T-cell (primary cell): ENCODE data around the gene SELENOM. TPM values are rescaled to one million over a fixed set of nuclear protein-coding genes. Genes with fewer than 3 reads are reported as not detected.

ENCODE experiments used
- ATAC-seq, 4 experiments: fragments of 200-7000 bp in 3 of 4; fragments of 150-1000 bp in 1 of 4; cut with Tn5 transposase; replicated peaks in 1 of 4; 1 replicate in 3 of 4; 2 replicates in 1 of 4; pipeline ENCODE4 v1.10.0; 2021; ENCODE audit warnings: moderate library complexity in 3 of 4, mild to moderate bottlenecking in 2 of 4, moderate number of reproducible peaks in 1 of 4
- CTCF ChIA-PET, 2 donors: fragments of 300-600 bp; sonication (Branson Sonifier 250); formaldehyde crosslinking; loops; one replicate each; lab custom pipeline; 2022; ENCODE audit warnings: antibody characterized with exemption in 2 of 2; lab: Charles Lee
- POLR2A ChIA-PET, 2 donors: fragments of 300-600 bp; sonication (Branson Sonifier 250); formaldehyde crosslinking; loops; one replicate each; lab custom pipeline; 2022; ENCODE audit warnings: antibody characterized with exemption in 2 of 2; lab: Charles Lee
- DNase-seq, 35 experiments: peaks; one replicate each; pipeline versions ENCODE4 v3.0.0 to v3.0.0-alpha.2; 2013 to 2023
- H3K27ac ChIP-seq: one replicate; pipeline ENCODE4 v1.5.1; 2013; ENCODE audit warnings: low read length
- H3K27me3 ChIP-seq, 2 experiments: replicated peaks in 1 of 2; 1 replicate in 1 of 2; 2 replicates in 1 of 2; pipeline versions ENCODE4 v1.6.1 to v1.7.0; 2013; ENCODE audit warnings: low read length in 1 of 2, mixed read lengths in 1 of 2; ENCODE audit not compliant: control insufficient read depth in 2 of 2, insufficient read depth in 2 of 2; ENCODE audit errors: extremely low read depth in 1 of 2
- H3K36me3 ChIP-seq, 2 donors: 1 replicate in 1 of 2; 2 replicates in 1 of 2; pipeline versions ENCODE4 v1.6.1 to v1.7.0; 2013; ENCODE audit warnings: low read length in 1 of 2; ENCODE audit not compliant: control insufficient read depth in 2 of 2, insufficient read depth in 1 of 2; ENCODE audit errors: extremely low read depth in 1 of 2
- H3K4me1 ChIP-seq, 2 experiments: 1 replicate in 1 of 2; 2 replicates in 1 of 2; pipeline versions ENCODE4 v1.6.1 to v1.7.0; 2013; ENCODE audit warnings: low read length in 2 of 2, mixed read lengths in 1 of 2; ENCODE audit not compliant: insufficient read depth in 2 of 2, control insufficient read depth in 1 of 2; ENCODE audit errors: extremely low read depth in 1 of 2
- H3K4me3 ChIP-seq, 2 donors: 1 replicate in 1 of 2; 2 replicates in 1 of 2; pipeline versions ENCODE4 v1.5.1 to v1.7.0; 2013; ENCODE audit warnings: mild to moderate bottlenecking in 2 of 2, low read length in 1 of 2, moderate library complexity in 1 of 2; ENCODE audit not compliant: control insufficient read depth in 1 of 2; ENCODE audit errors: extremely low read depth in 1 of 2
- H3K9me3 ChIP-seq: 2 replicates; pipeline ENCODE4 v1.7.0; 2013
- H3K27ac Mint-ChIP-seq, 2 donors: one replicate each; pipeline ENCODE4 v1.8.0; 2020 to 2021; ENCODE audit warnings: mild to moderate bottlenecking in 2 of 2, mixed read lengths in 2 of 2
- H3K27me3 Mint-ChIP-seq, 2 donors: one replicate each; pipeline ENCODE4 v1.8.0; 2021 to 2022; ENCODE audit warnings: mixed read lengths in 2 of 2
- H3K36me3 Mint-ChIP-seq: one replicate; pipeline ENCODE4 v1.8.0; 2021; ENCODE audit warnings: mixed read lengths
- H3K4me1 Mint-ChIP-seq, 3 donors: one replicate each; pipeline ENCODE4 v1.8.0; 2020 to 2022; ENCODE audit warnings: mixed read lengths in 3 of 3, mild to moderate bottlenecking in 1 of 3
- H3K4me3 Mint-ChIP-seq, 3 donors: one replicate each; pipeline ENCODE4 v1.8.0; 2020 to 2022; ENCODE audit warnings: mild to moderate bottlenecking in 3 of 3, mixed read lengths in 3 of 3, moderate library complexity in 3 of 3
- H3K9me3 Mint-ChIP-seq, 3 donors: one replicate each; pipeline ENCODE4 v1.8.0; 2020 to 2022; ENCODE audit warnings: mixed read lengths in 3 of 3
- WGBS: methylation state at CpG from one replicate; pipeline ENCODE4 v1.1.5; 2013; ENCODE audit warnings: missing lambda C conversion rate; ENCODE audit not compliant: insufficient coverage; 5-methylcytosine and 5-hydroxymethylcytosine counted together
- total RNA-seq, 35 experiments: library from RNA in 6 of 35; stranded (reverse) in 6 of 35; fragments of 120-200 nt in 1 of 35; gene quantifications; one replicate each; pipeline versions ENCODE4 v1.2.1 to v1.2.4 and lab custom pipeline; 2013 to 2026

Gene SELENOM
- total RNA-seq, 5 donors from 2014 or later (not counting 1 experiment from before 2014, with no cell fraction given) = 46.4 to 67.8 (median 53.7) TPM

DNA sequence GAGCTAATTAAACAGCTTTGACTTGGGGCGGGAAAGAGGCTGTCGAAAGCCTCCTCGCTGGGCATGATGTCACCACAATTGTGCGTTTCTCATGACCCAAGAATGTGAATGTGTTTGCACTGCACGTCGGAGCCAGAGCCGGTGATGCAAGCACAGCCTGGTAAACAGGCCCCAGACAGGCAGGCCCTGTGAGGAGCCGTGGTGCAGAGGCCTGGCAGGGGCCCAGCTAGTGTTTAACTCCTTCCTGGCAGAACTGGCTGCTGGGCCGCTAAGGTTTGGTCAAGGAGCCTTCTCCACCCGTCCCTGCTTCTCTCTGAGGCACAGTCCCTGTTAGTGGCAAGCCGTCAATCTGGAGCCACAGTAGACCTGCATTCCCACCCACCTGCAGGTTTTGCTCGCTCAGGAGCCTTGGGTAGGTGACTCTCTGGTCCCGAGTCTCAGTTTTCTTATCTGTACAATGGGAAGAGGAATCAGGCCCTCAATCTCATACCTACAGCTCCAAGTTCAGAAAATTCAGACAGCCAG, 51.7 kb downstream of the SELENOM start:
- Mint-ChIP-seq H3K9me3 (no peaks in the 10 kb centered on the region), H3K27ac (no peak overlapping the region), H3K36me3 (no peaks in the 10 kb centered on the region), H3K27me3 (no peaks in the 10 kb centered on the region), H3K4me1 (no peaks in the 10 kb centered on the region), H3K4me3 (no peak overlapping the region)
- no peak overlapping the region for H3K4me3 ChIP-seq
- no peaks in the 10 kb centered on the region for H3K4me1 ChIP-seq
- 91% methylated on average over 10 of the region's 13 CpGs for WGBS
- ATAC-seq (no peak), DNase-seq (no peak)
- no peaks in the 10 kb centered on the region for H3K9me3 ChIP-seq
- no peak overlapping the region for H3K27ac ChIP-seq
- no peaks in the 10 kb centered on the region for H3K36me3 ChIP-seq
- H3K27me3 ChIP-seq = peaks cover 0 to 2% of the 10 kb centered on the region in 2 experiments
- CTCF ChIA-PET = no interaction called here
- POLR2A ChIA-PET = no interaction called here

- ATAC-seq (no peak), DNase-seq (no peak)
- Histone ChIP-seq H3K27me3 (peaks cover 0 to 2% of the 10 kb centered on the region in 2 experiments), H3K9me3 (no peaks in the 10 kb centered on the region), H3K4me3 (no peak overlapping the region), H3K27ac (no peak overlapping the region), H3K4me1 (no peaks in the 10 kb centered on the region), H3K36me3 (no peaks in the 10 kb centered on the region)
- H3K4me3 Mint-ChIP-seq = no peak overlapping the region
- POLR2A ChIA-PET = no interaction called here
- CTCF ChIA-PET = no interaction called here
- H3K4me1 Mint-ChIP-seq = no peaks in the 10 kb centered on the region
- no peaks in the 10 kb centered on the region for H3K9me3 Mint-ChIP-seq
- no peaks in the 10 kb centered on the region for H3K27me3 Mint-ChIP-seq
- no peaks in the 10 kb centered on the region for H3K36me3 Mint-ChIP-seq
- WGBS = 57% methylated on average over 1 of the region's 5 CpGs
- H3K27ac Mint-ChIP-seq = no peak overlapping the region
Observed at GRCh38 chr22:31055117-31055634, 52.2 kb downstream of the SELENOM start.

Other genes with a start within 250 kb of the SELENOM start
- gene MORC2, start 138.8 kb downstream of the SELENOM start, total RNA-seq = 10 to 100 TPM; 33.6 to 49.1 (median 45.4) TPM
- gene TUG1, start 138.3 kb downstream of the SELENOM start, total RNA-seq = 100 to 1,000 TPM in 2 of 5 donors, 10 to 100 TPM in 3; 92.6 to 115 (median 94.8) TPM
- gene SMTN, start 26.2 kb downstream of the SELENOM start, total RNA-seq = 10 to 100 TPM in 1 of 5 donors, 1 to 10 TPM in 4; 2.6 to 10.1 (median 3.8) TPM
- gene INPP5J, start 15.4 kb upstream of the SELENOM start, total RNA-seq = 1 to 10 TPM in 1 of 5 donors, under 1 TPM in 4; 0.23 to 1.1 (median 0.35) TPM
- gene PLA2G3, start 32.9 kb upstream of the SELENOM start, total RNA-seq = not detected
- 10 to 100 TPM; 12.2 to 29.8 (median 25.9) TPM for gene RNF185, start 52.6 kb upstream of the SELENOM start, total RNA-seq
- gene LIMK2, start 104.7 kb upstream of the SELENOM start, total RNA-seq = 10 to 100 TPM; 21.5 to 31.5 (median 29.7) TPM
- gene PIK3IP1, start 184.9 kb upstream of the SELENOM start, total RNA-seq = 100 to 1,000 TPM; 460 to 628 (median 478) TPM
- 10 to 100 TPM; 53.1 to 56.7 (median 54.6) TPM for gene PATZ1, start 238.8 kb upstream of the SELENOM start, total RNA-seq